Effector memory CD8-positive, alpha-beta T cell (primary cell): ENCODE measurements around the gene NUDT2.

ENCODE experiments used
- ATAC-seq: fragments of 150-1000 bp; cut with Tn5 transposase; replicated peaks from 2 replicates; pipeline ENCODE4 v1.10.0; 2021; ENCODE audit warnings: mild to moderate bottlenecking, moderate library complexity
- DNase-seq, 3 experiments: peaks; one replicate each; pipeline ENCODE4 v3.0.0; 2021
- H3K27ac Mint-ChIP-seq, 2 donors: one replicate each; pipeline ENCODE4 v1.8.0; 2022; ENCODE audit warnings: mild to moderate bottlenecking in 2 of 2, mixed read lengths in 2 of 2, moderate library complexity in 2 of 2
- H3K27me3 Mint-ChIP-seq, 2 donors: one replicate each; pipeline ENCODE4 v1.8.0; 2022; ENCODE audit warnings: mixed read lengths in 2 of 2
- H3K36me3 Mint-ChIP-seq: one replicate; pipeline ENCODE4 v1.8.0; 2022; ENCODE audit warnings: mild to moderate bottlenecking, moderate library complexity, mixed read lengths; ENCODE audit not compliant: insufficient read depth
- H3K4me1 Mint-ChIP-seq, 2 donors: one replicate each; pipeline ENCODE4 v1.8.0; 2022; ENCODE audit warnings: low read depth in 2 of 2, mixed read lengths in 2 of 2
- H3K4me3 Mint-ChIP-seq, 2 donors: one replicate each; pipeline ENCODE4 v1.8.0; 2022; ENCODE audit warnings: mild to moderate bottlenecking in 2 of 2, mixed read lengths in 2 of 2, moderate library complexity in 2 of 2
- H3K9me3 Mint-ChIP-seq, 2 donors: one replicate each; pipeline ENCODE4 v1.8.0; 2022; ENCODE audit warnings: mixed read lengths in 2 of 2

The NUDT2 gene

GRCh38 chr9:34369636-34370035 lies 40.3 kb downstream of the NUDT2 start:
- no peak for DNase-seq
- Mint-ChIP-seq H3K27me3 (no peaks in the 10 kb centered on the region), H3K4me1 (no peaks in the 10 kb centered on the region), H3K27ac (no peak overlapping the region), H3K4me3 (no peak overlapping the region), H3K9me3 (no peaks in the 10 kb centered on the region), H3K36me3 (peaks cover 6% of the 10 kb centered on the region)
- no peak for ATAC-seq

GRCh38 chr9:34370335-34370969 lies 41.1 kb downstream of the NUDT2 start:
- ATAC-seq (no peak), DNase-seq (no peak)
- peak overlapping the region; percentile 35 to 72 for H3K4me3 Mint-ChIP-seq
- no peaks in the 10 kb centered on the region for H3K9me3 Mint-ChIP-seq
- peaks cover 2 to 3% of the 10 kb centered on the region in 2 donors for H3K4me1 Mint-ChIP-seq
- no peak overlapping the region for H3K27ac Mint-ChIP-seq
- H3K27me3 Mint-ChIP-seq: no peaks in the 10 kb centered on the region
- H3K36me3 Mint-ChIP-seq: peaks cover 6% of the 10 kb centered on the region

- Mint-ChIP-seq H3K4me1 (peaks cover 10 to 11% of the 10 kb centered on the region in 2 donors), H3K36me3 (peaks cover 10% of the 10 kb centered on the region), H3K9me3 (no peaks in the 10 kb centered on the region), H3K27ac (no peak overlapping the region), H3K27me3 (no peaks in the 10 kb centered on the region), H3K4me3 (peak overlapping the region; percentile 35 to 72)
- peak; percentile 81 for ATAC-seq
- peak in 2 of 3 experiments; percentile 42 for DNase-seq
Measured at GRCh38 chr9:34370970-34371880, 41.9 kb downstream of the NUDT2 start.

- ATAC-seq: no peak
- DNase-seq: no peak
- Mint-ChIP-seq H3K9me3 (no peaks in the 10 kb centered on the region), H3K27ac (no peak overlapping the region), H3K36me3 (peaks cover 14% of the 10 kb centered on the region), H3K4me3 (no peak overlapping the region), H3K4me1 (peaks cover 14% of the 10 kb centered on the region in 2 donors), H3K27me3 (no peaks in the 10 kb centered on the region)
Measured at GRCh38 chr9:34371886-34372466, 42.6 kb downstream of the NUDT2 start.

- no peak for DNase-seq
- Mint-ChIP-seq H3K36me3 (peaks cover 16% of the 10 kb centered on the region), H3K27me3 (no peaks in the 10 kb centered on the region), H3K4me3 (no peak overlapping the region), H3K4me1 (peaks cover 16 to 18% of the 10 kb centered on the region in 2 donors), H3K9me3 (no peaks in the 10 kb centered on the region), H3K27ac (no peak overlapping the region)
- no peak for ATAC-seq
Measured at GRCh38 chr9:34372467-34373011, 43.2 kb downstream of the NUDT2 start.

- Mint-ChIP-seq H3K4me3 (no peak overlapping the region), H3K27ac (no peak overlapping the region)
- ATAC-seq: no peak
Measured at GRCh38 chr9:34373749-34374148, 44.4 kb downstream of the NUDT2 start.

GRCh38 chr9:34374339-34374738 lies 45.0 kb downstream of the NUDT2 start:
- DNase-seq (no peak), ATAC-seq (no peak)
- Mint-ChIP-seq H3K27ac (peak overlapping the region in 1 of 2 donors; percentile 5), H3K4me1 (peaks cover 20 to 24% of the 10 kb centered on the region in 2 donors), H3K36me3 (peaks cover 21% of the 10 kb centered on the region), H3K4me3 (no peak overlapping the region), H3K27me3 (no peaks in the 10 kb centered on the region), H3K9me3 (no peaks in the 10 kb centered on the region)

More at GRCh38 chr9:34373749-34374148, 44.4 kb downstream of the NUDT2 start:
- H3K4me1 Mint-ChIP-seq: peaks cover 16 to 22% of the 10 kb centered on the region in 2 donors
- H3K27me3 Mint-ChIP-seq: no peaks in the 10 kb centered on the region
- H3K9me3 Mint-ChIP-seq: no peaks in the 10 kb centered on the region
- peaks cover 19% of the 10 kb centered on the region for H3K36me3 Mint-ChIP-seq
- DNase-seq: no peak

- no peaks in the 10 kb centered on the region for H3K27me3 Mint-ChIP-seq
- DNase-seq (no peak), ATAC-seq (no peak)
- H3K27ac Mint-ChIP-seq: peak overlapping the region; percentile 0 to 80
- peaks cover 19% of the 10 kb centered on the region for H3K36me3 Mint-ChIP-seq
- peak overlapping the region in 1 of 2 donors; percentile 83 for H3K4me3 Mint-ChIP-seq
- H3K4me1 Mint-ChIP-seq: peaks cover 27 to 31% of the 10 kb centered on the region in 2 donors
- no peaks in the 10 kb centered on the region for H3K9me3 Mint-ChIP-seq
Measured at GRCh38 chr9:34374905-34375552, 45.7 kb downstream of the NUDT2 start.

- H3K27ac Mint-ChIP-seq: peak overlapping the region; percentile 0 to 80
- DNase-seq (peak; percentile 52 to 60 (median 54)), ATAC-seq (peak; percentile 50)
- peak overlapping the region; percentile 83 to 90 for H3K4me3 Mint-ChIP-seq
- H3K9me3 Mint-ChIP-seq: no peaks in the 10 kb centered on the region
- H3K27me3 Mint-ChIP-seq: no peaks in the 10 kb centered on the region
- peaks cover 30 to 38% of the 10 kb centered on the region in 2 donors for H3K4me1 Mint-ChIP-seq
- peaks cover 18% of the 10 kb centered on the region for H3K36me3 Mint-ChIP-seq
Measured at GRCh38 chr9:34375901-34376595, 46.7 kb downstream of the NUDT2 start.

GRCh38 chr9:34376596-34377403 lies 47.4 kb downstream of the NUDT2 start, which contains the start of gene MYORG:
MYORG (minus strand) TSS chr9:34376898; CDS start chr9:34372943, 3,955 bp downstream.
- peak within 1 kb of the TSS; percentile 0 to 80 for H3K27ac Mint-ChIP-seq
- peak within 1 kb of the TSS; percentile 83 to 90 for H3K4me3 Mint-ChIP-seq
- peaks cover 30 to 43% of the 10 kb centered on the region in 2 donors for H3K4me1 Mint-ChIP-seq
- no peaks in the 10 kb centered on the region for H3K9me3 Mint-ChIP-seq
- ATAC-seq: peak; percentile 78
- no peaks in the 10 kb centered on the region for H3K27me3 Mint-ChIP-seq
- peak; percentile 93 to 96 (median 96) for DNase-seq
- peaks cover 22% of the 10 kb centered on the region for H3K36me3 Mint-ChIP-seq

GRCh38 chr9:34377404-34377746 lies 48.0 kb downstream of the NUDT2 start:
- H3K27ac Mint-ChIP-seq: peak overlapping the region in 1 of 2 donors; percentile 0
- no peaks in the 10 kb centered on the region for H3K9me3 Mint-ChIP-seq
- ATAC-seq: no peak
- no peak for DNase-seq
- peaks cover 22% of the 10 kb centered on the region for H3K36me3 Mint-ChIP-seq
- H3K4me3 Mint-ChIP-seq: peak overlapping the region; percentile 83 to 90
- peaks cover 30 to 43% of the 10 kb centered on the region in 2 donors for H3K4me1 Mint-ChIP-seq
- H3K27me3 Mint-ChIP-seq: no peaks in the 10 kb centered on the region
